H1 (cell line): ENCODE results near the gene PDXP. TPM values are rescaled to one million over a fixed set of nuclear protein-coding genes. Genes with fewer than 3 reads are reported as not detected.

ENCODE experiments used
- BCL11A ChIP-seq, 2 experiments: IDR thresholded peaks; one replicate each; pipeline ENCODE4 v1.6.1; 2011; ENCODE audit warnings: low read depth in 2 of 2, low read length in 2 of 2, mild to moderate bottlenecking in 2 of 2
- CHD1 ChIP-seq: IDR thresholded peaks from 2 replicates; pipeline ENCODE4 v1.6.1; 2012; ENCODE audit warnings: low read depth, low read length, improper control_type of control experiment
- KDM5A ChIP-seq: fragments of 200-600 bp; IDR thresholded peaks from 2 replicates; pipeline ENCODE4 v1.7.1; 2012; ENCODE audit warnings: mild to moderate bottlenecking, low read length, inconsistent platforms, mixed read lengths
- POLR2AphosphoS5 ChIP-seq: IDR thresholded peaks from 2 replicates; pipeline ENCODE4 v1.6.1; 2011; ENCODE audit warnings: low read depth, low read length
- SAP30 ChIP-seq: fragments of 300-600 bp; sonication (generic); IDR thresholded peaks from 2 replicates; pipeline ENCODE4 v1.7.1; 2012; ENCODE audit warnings: low read length, moderate library complexity, mild to moderate bottlenecking, inconsistent platforms; ENCODE audit not compliant: insufficient read depth, insufficient replicate concordance
- SIRT6 ChIP-seq: IDR thresholded peaks from one replicate; pipeline ENCODE4 v1.7.1; 2012; ENCODE audit warnings: low read length, inconsistent platforms
- YY1 ChIP-seq: IDR thresholded peaks from 2 replicates; pipeline ENCODE4 v1.6.1; 2011; ENCODE audit warnings: low read depth, mild to moderate bottlenecking, low read length
- ZNF274 ChIP-seq: IDR thresholded peaks from 2 replicates; pipeline ENCODE4 v1.7.0; 2012; ENCODE audit warnings: low read length, borderline replicate concordance; ENCODE audit errors: extremely low read depth
- polyA plus RNA-seq, 7 experiments: library from polyadenylated mRNA; depleted of rRNA in 3 of 7; stranded (reverse) in 5 of 7; unstranded in 2 of 7; fragments of >200 nt in 5 of 7; fragments of 200-250 nt in 2 of 7; gene quantifications; 1 replicate in 5 of 7; 2 replicates in 1 of 7; 4 replicates in 1 of 7; pipeline versions ENCODE4 v1.2.1 to v1.2.3, GENCODE V29; 2011 to 2013; ENCODE audit warnings: missing spikeins in 2 of 7, mixed read lengths in 2 of 7
- total RNA-seq: library from RNA; stranded (reverse); fragmentation: NEBNext Ultra II Directional; extraction: Animal tissue kit (Norgen Biotek cat#: 25700); gene quantifications from 2 replicates; pipeline ENCODE4 v1.2.1, GENCODE V29; 2021
- TF ChIP-seq, protein P1 (sequence below): fragments of 300-600 bp; sonication (generic); IDR thresholded peaks from 2 replicates; pipeline ENCODE4 v1.7.1; 2012; ENCODE audit warnings: low read length, moderate library complexity, mild to moderate bottlenecking, inconsistent platforms; ENCODE audit not compliant: insufficient replicate concordance
- TF ChIP-seq, protein P2 (sequence below), 3 experiments: IDR thresholded peaks; 1 replicate in 2 of 3; 2 replicates in 1 of 3; pipeline versions ENCODE4 v1.5.1 to v1.6.1; 2011; ENCODE audit warnings: low read length in 3 of 3, mild to moderate bottlenecking in 3 of 3, inconsistent platforms in 2 of 3, low read depth in 1 of 3, moderate library complexity in 1 of 3; ENCODE audit not compliant: insufficient read depth in 1 of 3; ENCODE audit errors: control extremely low read depth in 1 of 3

The PDXP gene
- total and polyA plus RNA-seq, 2 of the 8 experiments (the other 6 are each of a cell fraction or from before 2014, with no cell fraction given): 36.6 to 67.7 TPM

DNA sequence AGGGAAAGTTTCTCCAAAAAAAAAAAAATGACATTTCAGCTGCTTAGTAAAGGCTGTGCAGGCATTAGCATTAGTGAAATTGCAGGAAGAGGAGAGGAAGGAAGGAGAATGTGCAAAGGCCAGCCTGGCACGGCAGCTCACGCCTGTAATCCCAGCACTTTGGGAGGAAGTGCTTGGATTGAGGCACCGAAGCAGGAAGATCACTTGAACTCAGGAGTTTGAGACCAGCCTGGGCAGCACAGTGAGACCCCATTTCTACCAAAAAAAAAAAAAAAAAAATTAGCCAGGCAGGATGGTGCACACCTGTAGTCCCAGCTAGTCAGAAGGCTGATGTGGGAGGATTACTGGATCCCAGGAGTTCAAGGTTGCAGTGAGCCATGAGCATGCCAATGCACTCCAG is 46.1 kb downstream of the PDXP start (continued):
- TF ChIP-seq, protein P1, sequence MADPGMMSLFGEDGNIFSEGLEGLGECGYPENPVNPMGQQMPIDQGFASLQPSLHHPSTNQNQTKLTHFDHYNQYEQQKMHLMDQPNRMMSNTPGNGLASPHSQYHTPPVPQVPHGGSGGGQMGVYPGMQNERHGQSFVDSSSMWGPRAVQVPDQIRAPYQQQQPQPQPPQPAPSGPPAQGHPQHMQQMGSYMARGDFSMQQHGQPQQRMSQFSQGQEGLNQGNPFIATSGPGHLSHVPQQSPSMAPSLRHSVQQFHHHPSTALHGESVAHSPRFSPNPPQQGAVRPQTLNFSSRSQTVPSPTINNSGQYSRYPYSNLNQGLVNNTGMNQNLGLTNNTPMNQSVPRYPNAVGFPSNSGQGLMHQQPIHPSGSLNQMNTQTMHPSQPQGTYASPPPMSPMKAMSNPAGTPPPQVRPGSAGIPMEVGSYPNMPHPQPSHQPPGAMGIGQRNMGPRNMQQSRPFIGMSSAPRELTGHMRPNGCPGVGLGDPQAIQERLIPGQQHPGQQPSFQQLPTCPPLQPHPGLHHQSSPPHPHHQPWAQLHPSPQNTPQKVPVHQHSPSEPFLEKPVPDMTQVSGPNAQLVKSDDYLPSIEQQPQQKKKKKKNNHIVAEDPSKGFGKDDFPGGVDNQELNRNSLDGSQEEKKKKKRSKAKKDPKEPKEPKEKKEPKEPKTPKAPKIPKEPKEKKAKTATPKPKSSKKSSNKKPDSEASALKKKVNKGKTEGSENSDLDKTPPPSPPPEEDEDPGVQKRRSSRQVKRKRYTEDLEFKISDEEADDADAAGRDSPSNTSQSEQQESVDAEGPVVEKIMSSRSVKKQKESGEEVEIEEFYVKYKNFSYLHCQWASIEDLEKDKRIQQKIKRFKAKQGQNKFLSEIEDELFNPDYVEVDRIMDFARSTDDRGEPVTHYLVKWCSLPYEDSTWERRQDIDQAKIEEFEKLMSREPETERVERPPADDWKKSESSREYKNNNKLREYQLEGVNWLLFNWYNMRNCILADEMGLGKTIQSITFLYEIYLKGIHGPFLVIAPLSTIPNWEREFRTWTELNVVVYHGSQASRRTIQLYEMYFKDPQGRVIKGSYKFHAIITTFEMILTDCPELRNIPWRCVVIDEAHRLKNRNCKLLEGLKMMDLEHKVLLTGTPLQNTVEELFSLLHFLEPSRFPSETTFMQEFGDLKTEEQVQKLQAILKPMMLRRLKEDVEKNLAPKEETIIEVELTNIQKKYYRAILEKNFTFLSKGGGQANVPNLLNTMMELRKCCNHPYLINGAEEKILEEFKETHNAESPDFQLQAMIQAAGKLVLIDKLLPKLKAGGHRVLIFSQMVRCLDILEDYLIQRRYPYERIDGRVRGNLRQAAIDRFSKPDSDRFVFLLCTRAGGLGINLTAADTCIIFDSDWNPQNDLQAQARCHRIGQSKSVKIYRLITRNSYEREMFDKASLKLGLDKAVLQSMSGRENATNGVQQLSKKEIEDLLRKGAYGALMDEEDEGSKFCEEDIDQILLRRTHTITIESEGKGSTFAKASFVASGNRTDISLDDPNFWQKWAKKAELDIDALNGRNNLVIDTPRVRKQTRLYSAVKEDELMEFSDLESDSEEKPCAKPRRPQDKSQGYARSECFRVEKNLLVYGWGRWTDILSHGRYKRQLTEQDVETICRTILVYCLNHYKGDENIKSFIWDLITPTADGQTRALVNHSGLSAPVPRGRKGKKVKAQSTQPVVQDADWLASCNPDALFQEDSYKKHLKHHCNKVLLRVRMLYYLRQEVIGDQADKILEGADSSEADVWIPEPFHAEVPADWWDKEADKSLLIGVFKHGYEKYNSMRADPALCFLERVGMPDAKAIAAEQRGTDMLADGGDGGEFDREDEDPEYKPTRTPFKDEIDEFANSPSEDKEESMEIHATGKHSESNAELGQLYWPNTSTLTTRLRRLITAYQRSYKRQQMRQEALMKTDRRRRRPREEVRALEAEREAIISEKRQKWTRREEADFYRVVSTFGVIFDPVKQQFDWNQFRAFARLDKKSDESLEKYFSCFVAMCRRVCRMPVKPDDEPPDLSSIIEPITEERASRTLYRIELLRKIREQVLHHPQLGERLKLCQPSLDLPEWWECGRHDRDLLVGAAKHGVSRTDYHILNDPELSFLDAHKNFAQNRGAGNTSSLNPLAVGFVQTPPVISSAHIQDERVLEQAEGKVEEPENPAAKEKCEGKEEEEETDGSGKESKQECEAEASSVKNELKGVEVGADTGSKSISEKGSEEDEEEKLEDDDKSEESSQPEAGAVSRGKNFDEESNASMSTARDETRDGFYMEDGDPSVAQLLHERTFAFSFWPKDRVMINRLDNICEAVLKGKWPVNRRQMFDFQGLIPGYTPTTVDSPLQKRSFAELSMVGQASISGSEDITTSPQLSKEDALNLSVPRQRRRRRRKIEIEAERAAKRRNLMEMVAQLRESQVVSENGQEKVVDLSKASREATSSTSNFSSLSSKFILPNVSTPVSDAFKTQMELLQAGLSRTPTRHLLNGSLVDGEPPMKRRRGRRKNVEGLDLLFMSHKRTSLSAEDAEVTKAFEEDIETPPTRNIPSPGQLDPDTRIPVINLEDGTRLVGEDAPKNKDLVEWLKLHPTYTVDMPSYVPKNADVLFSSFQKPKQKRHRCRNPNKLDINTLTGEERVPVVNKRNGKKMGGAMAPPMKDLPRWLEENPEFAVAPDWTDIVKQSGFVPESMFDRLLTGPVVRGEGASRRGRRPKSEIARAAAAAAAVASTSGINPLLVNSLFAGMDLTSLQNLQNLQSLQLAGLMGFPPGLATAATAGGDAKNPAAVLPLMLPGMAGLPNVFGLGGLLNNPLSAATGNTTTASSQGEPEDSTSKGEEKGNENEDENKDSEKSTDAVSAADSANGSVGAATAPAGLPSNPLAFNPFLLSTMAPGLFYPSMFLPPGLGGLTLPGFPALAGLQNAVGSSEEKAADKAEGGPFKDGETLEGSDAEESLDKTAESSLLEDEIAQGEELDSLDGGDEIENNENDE: no peak
- TF ChIP-seq CHD1: no peak
- no peak for TF ChIP-seq SIRT6
- no peak for TF ChIP-seq SAP30
- no peak for TF ChIP-seq YY1
- no peak for TF ChIP-seq POLR2AphosphoS5
- TF ChIP-seq KDM5A: no peak
- TF ChIP-seq, protein P2, sequence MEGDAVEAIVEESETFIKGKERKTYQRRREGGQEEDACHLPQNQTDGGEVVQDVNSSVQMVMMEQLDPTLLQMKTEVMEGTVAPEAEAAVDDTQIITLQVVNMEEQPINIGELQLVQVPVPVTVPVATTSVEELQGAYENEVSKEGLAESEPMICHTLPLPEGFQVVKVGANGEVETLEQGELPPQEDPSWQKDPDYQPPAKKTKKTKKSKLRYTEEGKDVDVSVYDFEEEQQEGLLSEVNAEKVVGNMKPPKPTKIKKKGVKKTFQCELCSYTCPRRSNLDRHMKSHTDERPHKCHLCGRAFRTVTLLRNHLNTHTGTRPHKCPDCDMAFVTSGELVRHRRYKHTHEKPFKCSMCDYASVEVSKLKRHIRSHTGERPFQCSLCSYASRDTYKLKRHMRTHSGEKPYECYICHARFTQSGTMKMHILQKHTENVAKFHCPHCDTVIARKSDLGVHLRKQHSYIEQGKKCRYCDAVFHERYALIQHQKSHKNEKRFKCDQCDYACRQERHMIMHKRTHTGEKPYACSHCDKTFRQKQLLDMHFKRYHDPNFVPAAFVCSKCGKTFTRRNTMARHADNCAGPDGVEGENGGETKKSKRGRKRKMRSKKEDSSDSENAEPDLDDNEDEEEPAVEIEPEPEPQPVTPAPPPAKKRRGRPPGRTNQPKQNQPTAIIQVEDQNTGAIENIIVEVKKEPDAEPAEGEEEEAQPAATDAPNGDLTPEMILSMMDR (IDR thresholded peaks at IDR 0.05; ENCODE audit: control extremely low read depth in 1 of 3, insufficient read depth in 1 of 3, low read depth in 1 of 3, low read length in 3 of 3): no peak
- no peak for TF ChIP-seq BCL11A (IDR thresholded peaks at IDR 0.05; ENCODE audit: low read depth in 2 of 2, low read length in 2 of 2)
- no peak for TF ChIP-seq ZNF274
